ENCODE data around the gene HOXD13. TPM values are rescaled to one million over a fixed set of nuclear protein-coding genes. Genes with fewer than 3 reads are reported as not detected.

The HOXD13 gene
- total and polyA plus RNA-seq, 2 of the 13 experiments (the other 11 are each of a cell fraction or from before 2014, with no cell fraction given) = not detected

DNA sequence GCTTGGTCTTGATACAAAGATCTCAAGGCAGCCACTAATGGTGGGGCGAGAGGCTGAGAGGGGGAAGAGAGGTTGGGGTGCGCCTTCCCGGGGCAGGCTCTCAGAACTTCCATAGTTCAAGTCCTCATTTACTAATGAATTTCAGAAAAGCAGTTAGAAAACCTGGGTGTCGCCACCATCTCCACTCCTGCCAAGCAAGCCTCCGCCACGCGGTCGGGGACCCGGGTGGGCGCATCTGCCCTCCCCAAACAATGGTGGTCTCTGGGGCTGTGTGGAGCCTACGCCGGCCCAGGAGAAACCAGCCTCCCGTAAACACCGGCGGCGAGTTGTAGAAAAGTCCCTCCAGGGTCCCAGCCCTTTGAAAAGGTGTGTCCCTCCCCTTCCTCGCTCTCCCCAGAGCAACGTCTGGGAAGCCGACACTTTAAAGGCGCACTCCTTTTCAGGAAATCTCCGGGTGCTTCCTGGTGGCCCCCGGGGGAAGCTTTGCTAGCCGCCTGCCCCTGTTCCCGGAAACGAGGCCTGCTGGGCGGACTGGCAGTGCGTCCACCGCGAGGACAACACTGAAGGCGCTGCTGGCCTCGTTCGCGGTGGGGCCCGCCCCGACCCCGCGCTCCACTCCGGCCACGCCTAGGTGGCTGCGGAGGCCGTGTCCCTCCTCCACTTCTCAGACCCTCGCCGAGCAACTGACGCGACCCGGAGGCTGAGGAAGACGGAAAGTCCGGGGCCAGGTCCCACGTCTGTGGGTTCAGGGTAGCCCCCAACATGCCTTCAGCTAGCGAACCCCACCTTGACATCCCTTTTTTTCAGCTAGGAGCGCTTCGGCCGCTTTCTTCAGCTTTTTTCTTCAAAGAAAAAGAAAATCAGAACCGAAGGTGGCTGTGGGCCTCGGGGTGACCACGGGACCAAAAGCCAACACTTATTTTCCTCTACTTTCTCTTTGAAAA, 25.6 kb upstream of the HOXD13 start (continued):
- TF ChIP-seq, protein P1, sequence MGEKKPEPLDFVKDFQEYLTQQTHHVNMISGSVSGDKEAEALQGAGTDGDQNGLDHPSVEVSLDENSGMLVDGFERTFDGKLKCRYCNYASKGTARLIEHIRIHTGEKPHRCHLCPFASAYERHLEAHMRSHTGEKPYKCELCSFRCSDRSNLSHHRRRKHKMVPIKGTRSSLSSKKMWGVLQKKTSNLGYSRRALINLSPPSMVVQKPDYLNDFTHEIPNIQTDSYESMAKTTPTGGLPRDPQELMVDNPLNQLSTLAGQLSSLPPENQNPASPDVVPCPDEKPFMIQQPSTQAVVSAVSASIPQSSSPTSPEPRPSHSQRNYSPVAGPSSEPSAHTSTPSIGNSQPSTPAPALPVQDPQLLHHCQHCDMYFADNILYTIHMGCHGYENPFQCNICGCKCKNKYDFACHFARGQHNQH (CRISPR knock-in tag; IDR thresholded peaks at IDR 0.05) = no peak
- TF ChIP-seq KDM5B (CRISPR knock-in tag; IDR thresholded peaks at IDR 0.05; ENCODE audit: borderline replicate concordance) (peak; percentile 21; the same call in 1 of the 2 replicates), ZNF776 (CRISPR knock-in tag; IDR thresholded peaks at IDR 0.05) (no peak)
- TF ChIP-seq, protein P2, sequence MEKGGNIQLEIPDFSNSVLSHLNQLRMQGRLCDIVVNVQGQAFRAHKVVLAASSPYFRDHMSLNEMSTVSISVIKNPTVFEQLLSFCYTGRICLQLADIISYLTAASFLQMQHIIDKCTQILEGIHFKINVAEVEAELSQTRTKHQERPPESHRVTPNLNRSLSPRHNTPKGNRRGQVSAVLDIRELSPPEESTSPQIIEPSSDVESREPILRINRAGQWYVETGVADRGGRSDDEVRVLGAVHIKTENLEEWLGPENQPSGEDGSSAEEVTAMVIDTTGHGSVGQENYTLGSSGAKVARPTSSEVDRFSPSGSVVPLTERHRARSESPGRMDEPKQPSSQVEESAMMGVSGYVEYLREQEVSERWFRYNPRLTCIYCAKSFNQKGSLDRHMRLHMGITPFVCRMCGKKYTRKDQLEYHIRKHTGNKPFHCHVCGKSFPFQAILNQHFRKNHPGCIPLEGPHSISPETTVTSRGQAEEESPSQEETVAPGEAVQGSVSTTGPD (CRISPR knock-in tag; IDR thresholded peaks at IDR 0.05) = no peak

DNA sequence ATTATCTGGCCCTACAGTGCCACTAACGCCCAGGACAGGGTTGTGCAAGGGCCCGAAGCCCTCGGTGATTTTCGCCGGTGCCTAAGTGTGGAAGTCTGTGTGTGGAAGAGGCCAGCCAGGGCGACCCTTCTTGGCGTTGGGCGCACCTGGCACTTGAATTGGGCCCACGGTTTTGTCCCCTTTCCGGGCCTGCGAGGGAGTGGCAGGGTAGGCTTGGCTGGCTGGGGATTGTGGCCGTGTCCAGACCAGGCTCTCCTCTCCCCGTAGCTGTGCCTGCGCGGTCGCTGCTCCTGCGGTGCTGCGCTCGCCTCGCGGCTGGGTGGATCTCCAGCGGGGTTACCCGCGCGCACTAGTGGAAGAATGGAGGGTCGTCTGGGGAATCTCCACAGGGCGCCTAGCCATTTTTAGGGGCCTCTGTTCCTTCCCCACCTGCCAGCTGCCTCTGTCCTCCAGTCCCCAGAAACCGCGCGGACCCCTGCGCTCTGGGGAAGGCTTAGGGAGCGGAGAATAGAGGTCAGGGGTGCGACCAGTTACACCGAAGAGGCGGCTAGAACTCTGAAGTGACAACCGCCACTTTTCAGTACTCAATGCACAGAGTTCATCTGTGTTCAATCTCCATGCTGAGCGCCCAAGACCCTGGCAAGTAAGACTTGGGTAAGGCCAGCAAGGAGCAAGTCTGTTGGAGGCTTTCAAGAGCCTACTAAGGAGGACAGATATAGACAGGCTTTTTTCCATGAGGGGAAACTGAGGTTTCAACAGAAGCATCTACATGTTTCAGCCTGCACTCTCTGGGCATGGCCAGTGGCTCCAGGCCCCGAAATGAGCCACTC, 24.7 kb upstream of the HOXD13 start:
- in situ Hi-C loops (cut with HindIII; ENCODE audit: extremely low pct_ligation_motif_present, low pct_unique_long_range_greater_than_20kb) = no loop called here
- ATAC-seq = peak; percentile 68

More for the DNA sequence above, 24.7 kb upstream of the HOXD13 start:
- 50% methylated on average over 29 of the region's 38 CpGs for WGBS (ENCODE audit: low lambda C conversion rate)
- H3K4me3 ChIP-seq (replicated peaks in 1 of 3; ENCODE audit: insufficient read depth in 1 of 3, low read depth in 2 of 3, low read length in 3 of 3) = peak overlapping the region in 1 of 3 experiments; percentile 44; a peak in 1 of 6 replicates
- CTCF ChIA-PET (ENCODE audit: low intra/inter-chr PET ratio, low total read pairs) = no interaction called here
- H3K79me2 ChIP-seq (ENCODE audit: insufficient read depth, low read length) = no peaks in the 10 kb centered on the region
- BruUV-seq (replicated peaks) = no TSS peak
- H3K4me2 ChIP-seq (ENCODE audit: low read depth, low read length) = peak overlapping the region; percentile 50
- FAIRE-seq = no peak
- H3K27ac ChIP-seq (ENCODE audit: extremely low read length, insufficient read depth, low read length) = no peak overlapping the region
- no peak for DNase-seq (ENCODE audit: low spot score)
- no peaks in the 10 kb centered on the region for H4K20me1 ChIP-seq (ENCODE audit: insufficient read depth, low read length)
- no peaks in the 10 kb centered on the region for H3K36me3 ChIP-seq (replicated peaks in 1 of 2; ENCODE audit: control insufficient read depth in 1 of 2, insufficient read depth in 2 of 2, low read length in 2 of 2)
- peaks cover 18 to 68% of the 10 kb centered on the region in 2 experiments for H3K27me3 ChIP-seq (ENCODE audit: control insufficient read depth in 1 of 2, insufficient read depth in 2 of 2, low read length in 2 of 2)
- no peaks in the 10 kb centered on the region for H3K9me3 ChIP-seq (ENCODE audit: low read length)
- H3K9ac ChIP-seq (ENCODE audit: insufficient read depth, low read depth, low read length) = no peak overlapping the region
- POLR2A ChIA-PET = no interaction called here
- H3K4me1 ChIP-seq (ENCODE audit: insufficient read depth, low read length) = no peaks in the 10 kb centered on the region
- no peak overlapping the region for H2AFZ ChIP-seq (ENCODE audit: low read length)
- no peak for TF ChIP-seq MXD4 (CRISPR knock-in tag; IDR thresholded peaks at IDR 0.05)
- no peak for TF ChIP-seq SNAI1 (CRISPR knock-in tag; IDR thresholded peaks at IDR 0.05; ENCODE audit: borderline replicate concordance)
- TF ChIP-seq, protein P3, sequence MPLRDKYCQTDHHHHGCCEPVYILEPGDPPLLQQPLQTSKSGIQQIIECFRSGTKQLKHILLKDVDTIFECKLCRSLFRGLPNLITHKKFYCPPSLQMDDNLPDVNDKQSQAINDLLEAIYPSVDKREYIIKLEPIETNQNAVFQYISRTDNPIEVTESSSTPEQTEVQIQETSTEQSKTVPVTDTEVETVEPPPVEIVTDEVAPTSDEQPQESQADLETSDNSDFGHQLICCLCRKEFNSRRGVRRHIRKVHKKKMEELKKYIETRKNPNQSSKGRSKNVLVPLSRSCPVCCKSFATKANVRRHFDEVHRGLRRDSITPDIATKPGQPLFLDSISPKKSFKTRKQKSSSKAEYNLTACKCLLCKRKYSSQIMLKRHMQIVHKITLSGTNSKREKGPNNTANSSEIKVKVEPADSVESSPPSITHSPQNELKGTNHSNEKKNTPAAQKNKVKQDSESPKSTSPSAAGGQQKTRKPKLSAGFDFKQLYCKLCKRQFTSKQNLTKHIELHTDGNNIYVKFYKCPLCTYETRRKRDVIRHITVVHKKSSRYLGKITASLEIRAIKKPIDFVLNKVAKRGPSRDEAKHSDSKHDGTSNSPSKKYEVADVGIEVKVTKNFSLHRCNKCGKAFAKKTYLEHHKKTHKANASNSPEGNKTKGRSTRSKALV (CRISPR knock-in tag; IDR thresholded peaks at IDR 0.05) = peak; percentile 74; the same call in 1 of the 2 replicates
- 0 out of 2 replicates have a peak, but pooled peaks have one; percentile 4 for TF ChIP-seq CEBPB (IDR thresholded peaks at IDR 0.05; ENCODE audit: borderline replicate concordance, low read depth, low read length)
- peak; percentile 9 for TF ChIP-seq HNRNPLL (IDR thresholded peaks at IDR 0.05; ENCODE audit: low read depth, low read length, poor library complexity, severe bottlenecking)
- TF ChIP-seq, protein P4, sequence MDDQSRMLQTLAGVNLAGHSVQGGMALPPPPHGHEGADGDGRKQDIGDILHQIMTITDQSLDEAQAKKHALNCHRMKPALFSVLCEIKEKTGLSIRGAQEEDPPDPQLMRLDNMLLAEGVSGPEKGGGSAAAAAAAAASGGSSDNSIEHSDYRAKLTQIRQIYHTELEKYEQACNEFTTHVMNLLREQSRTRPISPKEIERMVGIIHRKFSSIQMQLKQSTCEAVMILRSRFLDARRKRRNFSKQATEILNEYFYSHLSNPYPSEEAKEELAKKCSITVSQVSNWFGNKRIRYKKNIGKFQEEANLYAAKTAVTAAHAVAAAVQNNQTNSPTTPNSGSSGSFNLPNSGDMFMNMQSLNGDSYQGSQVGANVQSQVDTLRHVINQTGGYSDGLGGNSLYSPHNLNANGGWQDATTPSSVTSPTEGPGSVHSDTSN (CRISPR knock-in tag; IDR thresholded peaks at IDR 0.05; ENCODE audit: borderline replicate concordance) = no peak
- TF ChIP-seq, protein P5, sequence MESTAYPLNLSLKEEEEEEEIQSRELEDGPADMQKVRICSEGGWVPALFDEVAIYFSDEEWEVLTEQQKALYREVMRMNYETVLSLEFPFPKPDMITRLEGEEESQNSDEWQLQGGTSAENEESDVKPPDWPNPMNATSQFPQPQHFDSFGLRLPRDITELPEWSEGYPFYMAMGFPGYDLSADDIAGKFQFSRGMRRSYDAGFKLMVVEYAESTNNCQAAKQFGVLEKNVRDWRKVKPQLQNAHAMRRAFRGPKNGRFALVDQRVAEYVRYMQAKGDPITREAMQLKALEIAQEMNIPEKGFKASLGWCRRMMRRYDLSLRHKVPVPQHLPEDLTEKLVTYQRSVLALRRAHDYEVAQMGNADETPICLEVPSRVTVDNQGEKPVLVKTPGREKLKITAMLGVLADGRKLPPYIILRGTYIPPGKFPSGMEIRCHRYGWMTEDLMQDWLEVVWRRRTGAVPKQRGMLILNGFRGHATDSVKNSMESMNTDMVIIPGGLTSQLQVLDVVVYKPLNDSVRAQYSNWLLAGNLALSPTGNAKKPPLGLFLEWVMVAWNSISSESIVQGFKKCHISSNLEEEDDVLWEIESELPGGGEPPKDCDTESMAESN (CRISPR knock-in tag; conservative IDR thresholded peaks at IDR 0.05) = no peak
- intact Hi-C loops (cut with micrococcal nuclease; ENCODE audit: unreplicated experiment) = no loop called here

Data from HepG2 (cell line).